GM08714 (cell line): Measurements from ENCODE around the gene FGF2.
"Not testable (repeated sequence)": the region's sequence is repeated elsewhere in the genome, so short reads cannot be mapped to it uniquely, and the experiment has no call there.

Experiments
- H3K4me3 ChIP-seq: fragments of 200-500 bp; sonication (Bioruptor generic); 2 replicates; pipeline ENCODE4 v1.5.1; 2014; ENCODE audit warnings: mild to moderate bottlenecking, low read length, inconsistent platforms
- ZNF274 ChIP-seq: IDR thresholded peaks from 2 replicates; pipeline ENCODE4 v1.6.1; 2012; ENCODE audit warnings: mild to moderate bottlenecking, low read depth, low read length

The FGF2 gene

DNA sequence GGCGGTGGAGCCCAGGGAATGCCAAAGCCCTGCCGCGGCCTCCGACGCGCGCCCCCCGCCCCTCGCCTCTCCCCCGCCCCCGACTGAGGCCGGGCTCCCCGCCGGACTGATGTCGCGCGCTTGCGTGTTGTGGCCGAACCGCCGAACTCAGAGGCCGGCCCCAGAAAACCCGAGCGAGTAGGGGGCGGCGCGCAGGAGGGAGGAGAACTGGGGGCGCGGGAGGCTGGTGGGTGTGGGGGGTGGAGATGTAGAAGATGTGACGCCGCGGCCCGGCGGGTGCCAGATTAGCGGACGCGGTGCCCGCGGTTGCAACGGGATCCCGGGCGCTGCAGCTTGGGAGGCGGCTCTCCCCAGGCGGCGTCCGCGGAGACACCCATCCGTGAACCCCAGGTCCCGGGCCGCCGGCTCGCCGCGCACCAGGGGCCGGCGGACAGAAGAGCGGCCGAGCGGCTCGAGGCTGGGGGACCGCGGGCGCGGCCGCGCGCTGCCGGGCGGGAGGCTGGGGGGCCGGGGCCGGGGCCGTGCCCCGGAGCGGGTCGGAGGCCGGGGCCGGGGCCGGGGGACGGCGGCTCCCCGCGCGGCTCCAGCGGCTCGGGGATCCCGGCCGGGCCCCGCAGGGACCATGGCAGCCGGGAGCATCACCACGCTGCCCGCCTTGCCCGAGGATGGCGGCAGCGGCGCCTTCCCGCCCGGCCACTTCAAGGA lies at the start of gene FGF2:
FGF2 (plus strand) TSS at position 279 of the 705 bp plus-strand sequence; CDS start at position 623, 344 bp downstream.
- TF ChIP-seq ZNF274 = no peak
- H3K4me3 ChIP-seq = peak within 1 kb of the TSS; percentile 73

DNA sequence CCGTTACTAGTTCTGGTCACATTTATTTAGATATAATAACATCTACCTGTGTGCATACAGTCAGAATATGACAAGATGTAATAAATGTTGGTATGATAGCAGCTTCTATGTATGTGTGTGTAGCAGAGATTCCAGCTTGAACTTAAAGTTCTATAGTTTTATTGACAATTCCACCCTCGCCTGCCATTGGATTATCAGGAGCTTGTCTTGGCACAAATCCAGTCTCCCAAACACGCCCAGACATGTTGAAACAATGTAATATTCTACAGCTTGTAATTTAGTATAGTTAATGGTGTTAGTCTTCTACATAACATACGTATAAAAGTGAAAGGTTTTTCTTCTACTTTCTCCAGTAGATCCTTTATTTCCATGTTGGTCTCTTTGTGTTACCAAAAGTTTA lies 49.7 kb upstream of the FGF2 start:
- no peak for TF ChIP-seq ZNF274

DNA sequence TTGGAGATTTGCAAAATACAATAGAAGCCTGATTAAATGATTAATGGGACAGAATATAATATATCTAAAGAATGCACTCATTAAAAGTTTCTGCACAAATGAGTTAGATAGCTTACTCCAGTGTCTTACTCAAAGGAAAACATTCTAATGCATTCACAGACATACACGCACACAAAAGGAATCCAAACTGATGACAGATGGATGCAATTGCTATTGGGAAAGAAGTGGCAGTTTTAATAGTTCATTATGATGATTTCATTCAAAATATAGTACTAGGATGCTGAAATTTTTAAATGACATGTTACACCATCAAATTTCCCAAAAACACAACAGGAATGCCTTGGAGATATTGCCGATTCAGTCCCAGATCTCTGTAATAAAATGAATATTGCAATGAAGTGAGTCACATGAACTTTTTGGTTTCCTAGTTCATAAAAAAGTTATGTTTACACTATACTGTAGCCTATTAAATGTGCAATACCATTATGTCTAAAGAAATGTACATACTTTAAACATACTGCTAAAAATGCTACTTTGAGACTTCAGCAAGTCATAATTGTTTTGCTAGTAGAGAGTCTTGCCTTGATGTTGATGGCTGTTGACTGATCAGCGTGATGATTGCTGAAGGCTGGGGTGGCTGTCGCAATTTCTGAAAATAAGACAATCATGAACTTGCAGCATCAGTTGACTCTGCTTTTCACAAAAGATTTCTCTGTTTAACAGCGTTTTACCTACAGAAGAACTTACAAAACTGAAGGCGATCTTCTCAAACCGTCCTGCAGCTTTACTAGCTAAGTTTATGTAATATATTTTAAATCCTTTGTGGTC lies 48.6 kb upstream of the FGF2 start:
- TF ChIP-seq ZNF274 = no peak
- H3K4me3 ChIP-seq = no peak overlapping the region

More for the DNA sequence above, 49.7 kb upstream of the FGF2 start:
- no peak overlapping the region for H3K4me3 ChIP-seq

DNA sequence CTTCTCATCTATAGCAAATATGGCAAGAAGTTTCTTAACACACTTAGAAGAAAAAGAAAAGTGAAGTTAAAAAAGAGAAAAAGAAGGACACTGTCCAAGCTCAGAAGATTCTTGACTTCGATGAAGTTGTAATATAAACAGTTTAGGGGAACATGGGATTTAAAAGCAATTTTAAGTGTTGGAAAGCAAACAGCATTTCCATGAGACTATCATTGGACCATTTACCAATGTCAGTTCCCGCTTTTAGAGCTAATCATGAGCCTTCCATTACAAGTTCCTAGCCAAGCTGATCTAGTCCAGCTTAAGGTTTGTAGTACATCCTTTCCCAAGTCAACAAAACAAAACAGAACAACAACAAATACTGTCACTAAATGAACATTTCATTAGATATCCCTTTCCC lies 45.1 kb upstream of the FGF2 start:
- no peak for TF ChIP-seq ZNF274
- no peak overlapping the region for H3K4me3 ChIP-seq

DNA sequence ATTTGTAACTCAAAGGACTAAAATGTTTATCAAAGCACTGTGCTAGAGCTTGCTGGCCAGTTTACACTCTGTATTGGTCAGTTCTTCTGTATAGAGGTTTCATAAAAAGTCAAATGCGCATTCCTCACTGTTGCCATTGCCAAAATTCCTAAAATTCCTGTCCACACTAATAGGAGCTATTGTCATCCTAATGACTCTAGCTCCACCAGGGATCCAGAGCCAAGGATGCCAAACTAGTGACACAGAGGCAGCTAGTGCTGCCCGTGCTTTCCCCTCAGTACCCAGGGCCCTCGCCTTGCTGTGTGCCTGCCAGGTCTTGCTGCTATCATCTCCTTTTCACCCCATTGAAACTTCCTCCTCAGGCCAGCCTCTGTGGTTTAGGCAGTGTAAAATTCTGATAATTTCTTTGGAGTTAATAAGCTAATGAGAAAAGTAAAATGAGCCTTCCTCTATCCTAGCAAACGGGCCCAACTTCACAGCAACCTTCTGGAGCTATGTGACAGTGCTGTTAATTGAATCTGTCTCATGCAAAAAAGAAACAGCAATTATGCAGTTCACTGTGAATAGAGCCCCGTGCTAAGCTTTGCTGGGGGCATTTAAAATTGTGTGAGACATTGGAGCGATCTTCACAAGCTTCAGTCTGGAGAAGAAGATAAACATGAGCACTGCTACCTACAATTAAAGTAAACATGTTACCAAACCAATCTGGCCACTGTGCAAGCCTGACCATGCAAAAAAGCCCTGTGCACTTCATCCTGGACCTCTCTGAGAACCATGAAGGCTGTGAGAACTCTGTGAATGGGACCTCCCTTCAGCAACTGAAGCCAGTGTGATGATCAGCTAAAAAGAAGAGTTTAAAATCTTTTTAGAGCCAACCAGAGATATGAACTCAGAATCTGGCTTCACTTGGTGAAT lies 43.1 kb upstream of the FGF2 start:
- no peak overlapping the region for H3K4me3 ChIP-seq
- no peak for TF ChIP-seq ZNF274

DNA sequence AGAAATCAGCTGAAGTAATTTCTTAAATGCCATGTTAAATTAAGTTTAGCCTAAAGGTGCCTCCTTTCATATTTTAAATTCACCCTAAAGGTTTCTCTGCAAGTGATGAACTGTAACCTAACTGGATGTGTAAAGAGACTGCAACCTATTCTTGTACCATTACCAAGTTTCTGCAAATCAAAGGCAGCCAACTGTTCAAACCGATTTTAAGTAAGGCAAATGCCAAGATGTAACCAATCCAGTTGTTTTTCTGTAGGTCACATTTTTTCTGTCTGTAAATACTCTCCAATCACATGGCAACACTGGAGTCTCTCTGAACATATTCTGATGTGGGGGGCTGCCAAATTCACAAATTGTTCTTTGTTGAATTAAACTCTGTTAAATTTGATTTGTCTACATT lies 42.4 kb upstream of the FGF2 start:
- no peak overlapping the region for H3K4me3 ChIP-seq
- no peak for TF ChIP-seq ZNF274

DNA sequence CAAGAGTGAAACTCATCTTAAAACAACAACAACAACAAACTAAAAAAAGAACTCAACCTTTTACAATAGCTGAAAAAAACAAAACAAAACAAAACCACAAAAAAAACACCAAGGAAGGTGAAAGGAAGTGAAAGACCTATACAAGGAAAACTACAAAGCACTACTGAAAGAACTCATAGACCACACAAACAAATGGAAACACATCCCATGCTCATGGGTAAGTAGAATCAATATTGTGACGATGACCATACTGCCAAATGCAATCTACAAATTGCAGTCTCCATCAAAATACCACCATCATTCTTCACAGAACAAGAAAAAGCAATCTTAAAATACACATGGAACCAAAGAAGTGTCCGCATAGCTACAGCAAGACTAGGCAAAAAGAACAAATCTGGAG lies 41.5 kb upstream of the FGF2 start:
- H3K4me3 ChIP-seq = no peak overlapping the region
- no peak for TF ChIP-seq ZNF274

DNA sequence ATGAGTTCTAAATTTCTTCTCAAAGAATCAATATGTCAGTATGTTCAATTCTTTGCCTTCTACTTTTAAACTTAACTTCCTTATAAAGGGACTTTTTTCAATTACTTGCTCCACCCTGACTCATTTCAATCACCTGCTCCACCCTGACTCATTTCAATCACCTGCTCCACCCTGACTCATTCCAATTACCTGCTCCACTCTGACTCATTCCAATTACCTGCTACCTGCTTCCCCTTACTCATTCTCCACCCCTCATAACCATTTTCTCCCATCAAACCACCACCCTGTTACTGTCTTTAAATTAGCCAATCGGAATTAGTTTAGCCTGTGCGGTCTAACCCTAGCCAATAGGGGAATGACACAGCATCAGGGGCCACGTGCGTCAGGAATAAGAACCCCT lies 40.3 kb upstream of the FGF2 start:
- not testable (repeated sequence) for H3K4me3 ChIP-seq

DNA sequence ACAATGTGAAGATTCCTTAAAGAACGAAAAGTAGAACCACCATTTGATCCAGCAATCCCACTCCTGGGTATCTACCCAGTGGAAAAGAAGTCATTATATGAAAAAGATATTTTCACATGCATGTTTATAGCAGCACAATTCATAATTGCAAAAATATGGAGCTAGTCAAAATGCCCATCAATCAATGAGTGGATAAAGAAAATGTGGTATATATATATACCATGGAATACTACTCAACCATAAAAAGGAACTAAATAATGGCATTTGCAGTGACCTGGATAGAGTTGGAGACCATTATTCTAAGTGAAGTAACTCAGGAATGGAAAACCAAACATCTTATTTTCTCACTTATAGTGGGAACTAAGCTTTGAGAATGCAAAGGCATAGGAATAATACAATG lies 39.7 kb upstream of the FGF2 start:
- H3K4me3 ChIP-seq = not testable (repeated sequence)

DNA sequence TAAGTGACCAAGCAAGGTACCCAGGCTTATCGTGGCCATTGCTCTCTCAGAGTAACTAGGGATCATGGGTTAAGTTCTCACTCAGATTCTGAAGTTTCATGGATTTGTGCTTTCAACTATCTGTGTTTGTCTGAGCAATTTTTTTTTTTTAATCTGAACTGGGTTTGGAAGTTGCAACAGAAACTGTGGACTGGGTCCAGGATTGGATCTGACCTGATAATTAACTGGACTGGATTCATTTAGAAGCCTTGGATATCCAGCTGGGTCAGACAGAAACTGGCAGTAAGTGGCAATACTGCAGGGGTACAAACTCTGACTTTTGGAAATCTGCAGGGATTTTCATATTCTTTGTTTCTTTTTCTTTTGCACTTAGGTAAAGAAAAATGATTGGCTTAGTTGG lies 38.7 kb upstream of the FGF2 start:
- H3K4me3 ChIP-seq = no peak overlapping the region
- no peak for TF ChIP-seq ZNF274

DNA sequence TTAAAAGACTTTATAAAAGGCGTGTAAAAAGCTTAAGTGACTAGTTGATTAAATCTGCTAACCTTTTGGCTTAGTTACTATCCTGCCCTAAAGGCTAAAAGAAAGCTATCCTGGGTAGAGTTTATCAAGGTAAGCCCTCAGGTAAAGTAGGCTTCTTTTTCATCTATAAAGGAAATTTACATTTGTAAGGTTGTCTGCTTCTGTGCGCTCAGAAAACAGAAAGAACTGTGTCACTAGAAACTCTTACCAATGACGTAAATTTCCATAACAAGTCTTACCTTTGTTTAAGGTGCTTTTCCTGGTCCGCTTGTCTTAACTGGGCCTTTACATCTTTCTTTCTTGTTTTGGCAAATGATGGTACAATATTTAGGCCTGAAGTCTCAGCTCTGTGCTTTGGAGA lies 37.7 kb upstream of the FGF2 start:
- TF ChIP-seq ZNF274 = no peak
- H3K4me3 ChIP-seq = no peak overlapping the region

DNA sequence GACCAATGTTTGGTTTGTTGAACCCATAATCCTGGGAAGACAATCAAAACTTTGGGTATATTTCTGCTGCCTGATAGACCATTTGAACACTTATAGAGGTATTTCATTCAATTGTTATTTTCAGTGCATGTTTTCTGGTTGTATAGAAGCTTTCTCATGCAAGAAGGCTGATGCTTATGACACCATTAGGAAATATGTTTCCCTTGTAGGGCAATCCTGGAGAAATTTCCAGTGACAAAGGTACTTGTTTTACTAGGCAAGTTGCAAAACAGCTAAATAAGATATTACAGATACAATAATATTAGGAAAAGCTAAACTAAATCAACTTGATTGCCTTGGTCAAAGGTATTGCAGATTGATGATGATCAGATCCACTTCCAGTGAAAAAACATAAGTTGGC lies 32.8 kb upstream of the FGF2 start:
- no peak for TF ChIP-seq ZNF274
- no peak overlapping the region for H3K4me3 ChIP-seq

DNA sequence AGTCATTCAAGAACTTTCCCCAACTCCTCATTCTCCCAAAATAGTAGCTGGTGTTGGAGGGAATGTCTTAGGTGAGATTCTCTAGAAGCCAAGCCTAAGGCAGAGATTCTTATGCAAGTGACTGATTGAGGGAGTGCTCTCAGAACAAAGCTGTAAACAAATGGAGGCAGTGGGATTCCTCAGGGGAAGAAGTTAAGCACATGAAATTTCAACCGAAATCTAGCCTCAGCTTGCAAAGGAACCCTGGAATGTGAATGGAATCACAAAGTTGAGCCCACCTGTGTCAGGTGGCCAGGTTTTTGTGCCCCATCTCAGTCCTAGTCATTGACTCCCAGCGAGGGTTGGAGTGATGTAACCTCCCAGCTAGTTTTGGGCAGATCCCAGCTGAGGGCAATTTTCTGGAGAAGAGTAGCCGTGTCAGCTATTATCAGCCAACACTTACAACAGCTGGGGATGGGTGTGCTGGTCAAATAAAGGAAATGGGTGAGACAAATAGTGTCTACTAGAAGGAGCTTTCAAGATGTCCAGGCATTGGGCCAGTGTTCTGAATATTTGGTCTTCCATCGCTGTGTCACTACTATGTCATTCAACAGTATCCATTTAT lies 29.7 kb upstream of the FGF2 start:
- no peak for TF ChIP-seq ZNF274

More for the DNA sequence above, 29.7 kb upstream of the FGF2 start:
- no peak overlapping the region for H3K4me3 ChIP-seq
